ENCODE data around the gene GCK.
A peak's percentile ranks its signal among the peaks of the same experiment; 100 is the strongest.

GCK gene

DNA sequence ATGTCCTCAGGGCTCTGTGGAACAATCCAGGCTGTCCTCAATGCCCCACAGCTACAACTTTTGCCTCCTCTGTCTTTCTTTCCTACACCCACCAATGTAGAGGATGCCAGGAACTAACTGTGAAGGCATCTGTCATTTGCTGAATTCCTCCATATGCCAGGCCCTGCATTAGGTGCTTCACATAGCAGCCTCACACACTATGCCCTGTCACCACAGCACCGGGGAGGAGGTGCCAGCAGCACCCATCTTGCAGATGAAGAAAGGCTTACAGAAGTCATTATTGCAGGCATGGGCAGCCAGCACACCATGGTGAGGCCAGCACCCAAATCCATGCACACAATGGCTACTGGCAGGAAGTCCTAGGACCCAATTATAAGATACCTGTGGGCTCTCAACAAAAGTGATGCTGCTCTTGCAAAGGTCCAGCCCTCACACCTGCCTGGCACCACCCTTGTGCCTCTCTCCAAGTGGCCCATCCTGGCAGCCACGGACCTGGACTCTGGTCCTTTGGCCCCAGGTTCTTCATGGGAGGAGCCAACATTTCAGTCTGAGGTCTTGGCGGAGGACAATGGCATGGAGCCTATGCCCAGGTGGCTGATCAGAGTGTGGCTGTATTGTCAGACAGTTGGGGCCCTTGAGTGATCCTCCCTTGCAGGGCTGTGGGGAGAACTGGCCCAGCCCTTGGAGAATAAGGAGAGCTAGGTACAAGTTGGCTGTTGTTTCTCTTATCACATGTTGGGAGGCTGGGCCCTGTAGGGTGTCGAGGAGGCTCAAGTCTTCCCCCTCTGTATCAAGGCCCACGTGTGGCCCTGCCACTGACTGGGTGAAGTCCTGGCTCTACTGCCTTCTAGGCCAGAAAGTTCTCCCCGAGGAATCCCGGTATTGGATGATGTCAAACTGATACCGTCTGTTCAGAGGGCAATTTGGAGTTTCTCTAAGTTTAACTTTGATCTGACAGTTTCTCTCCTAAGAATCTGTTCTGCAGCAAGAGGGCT is 33.8 kb downstream of the GCK start:
- no peak for DNase-seq (ENCODE audit: low read depth, low spot score)

DNA sequence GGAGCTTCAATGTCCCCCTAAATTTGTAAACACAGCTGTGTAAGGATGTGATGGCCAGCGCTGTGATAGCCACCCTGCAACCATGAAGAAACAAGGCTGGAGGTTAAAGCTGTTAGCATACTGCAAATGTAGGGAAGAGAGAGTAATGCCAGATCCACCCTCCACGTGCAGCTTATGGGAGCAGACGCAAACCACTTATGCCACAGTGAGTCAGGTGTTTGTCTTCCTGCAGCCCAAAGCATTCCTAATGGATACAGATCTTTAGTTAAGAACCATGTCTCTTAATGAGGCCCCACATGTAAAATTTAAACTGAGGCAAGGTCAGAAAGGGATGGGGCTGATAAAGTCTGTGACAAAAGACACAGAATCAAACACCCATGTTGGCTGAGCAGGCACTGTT is 34.5 kb downstream of the GCK start:
- DNase-seq (ENCODE audit: low read depth, low spot score), result no peak

DNA sequence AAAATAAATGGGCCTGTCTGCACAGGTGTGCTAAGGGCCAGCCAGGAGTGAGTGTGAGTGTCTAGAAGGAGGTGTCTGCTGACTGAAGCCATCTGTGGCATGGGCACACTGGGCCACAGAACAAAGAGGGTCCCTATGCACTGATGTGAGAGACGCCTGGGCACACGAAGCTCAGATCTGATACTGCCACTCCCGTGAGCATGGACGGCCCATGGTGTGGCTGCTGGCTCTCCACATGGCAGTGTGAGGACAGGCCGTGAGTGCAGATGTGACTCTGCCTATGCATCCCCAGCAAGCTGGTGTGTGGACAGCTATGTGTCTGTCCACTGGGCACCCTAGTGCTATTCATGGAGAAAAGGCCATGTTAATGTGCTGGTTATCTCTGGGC is 35.3 kb downstream of the GCK start:
- no peak for DNase-seq (ENCODE audit: low read depth, low spot score)

DNA sequence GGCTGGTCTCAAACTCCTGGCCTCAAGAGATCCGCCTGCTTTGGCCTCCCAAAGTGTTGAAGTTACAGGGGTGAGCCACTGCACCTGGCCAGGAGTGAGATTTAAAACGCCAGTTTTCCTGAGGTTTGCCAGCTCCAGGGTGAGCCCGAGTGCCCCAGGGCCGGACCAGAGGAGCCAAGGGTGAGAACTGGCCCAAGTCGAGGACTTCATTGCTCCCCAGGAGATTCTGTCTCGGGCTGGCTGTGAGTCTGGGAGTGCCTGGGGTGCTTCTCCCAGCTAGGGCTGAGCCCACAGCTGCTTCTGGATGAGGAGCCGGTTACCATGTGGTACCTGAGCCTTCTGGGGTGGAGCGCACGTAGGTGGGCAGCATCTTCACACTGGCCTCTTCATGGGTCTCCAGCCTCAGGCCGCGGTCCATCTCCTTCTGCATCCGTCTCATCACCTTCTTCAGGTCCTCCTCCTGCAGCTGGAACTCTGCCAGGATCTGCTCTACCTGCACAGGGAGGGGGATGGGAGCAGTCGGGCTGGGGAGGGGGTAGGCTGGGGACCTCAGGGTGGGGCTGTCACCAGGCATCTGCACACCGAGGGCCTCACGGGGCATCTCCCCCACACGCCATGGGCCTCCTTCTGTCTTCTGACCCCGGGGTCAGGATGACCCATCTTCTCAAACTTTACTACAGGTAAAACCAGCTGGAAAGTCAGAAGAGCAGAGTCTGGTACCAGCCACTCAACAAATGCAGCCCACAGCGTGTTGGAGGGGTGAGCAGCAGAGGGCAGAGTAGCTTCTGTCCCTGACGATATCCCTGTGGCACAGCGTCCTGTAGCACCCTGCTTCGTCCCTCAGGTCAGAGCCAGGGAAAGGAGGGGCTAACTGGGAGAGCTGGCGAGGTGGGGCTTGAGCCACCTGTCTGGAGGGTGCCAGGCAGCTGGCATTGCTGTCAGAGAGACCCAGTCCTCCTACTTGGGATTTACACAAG is 36.0 kb downstream of the GCK start:
- no peak for DNase-seq (ENCODE audit: low read depth, low spot score)

DNA sequence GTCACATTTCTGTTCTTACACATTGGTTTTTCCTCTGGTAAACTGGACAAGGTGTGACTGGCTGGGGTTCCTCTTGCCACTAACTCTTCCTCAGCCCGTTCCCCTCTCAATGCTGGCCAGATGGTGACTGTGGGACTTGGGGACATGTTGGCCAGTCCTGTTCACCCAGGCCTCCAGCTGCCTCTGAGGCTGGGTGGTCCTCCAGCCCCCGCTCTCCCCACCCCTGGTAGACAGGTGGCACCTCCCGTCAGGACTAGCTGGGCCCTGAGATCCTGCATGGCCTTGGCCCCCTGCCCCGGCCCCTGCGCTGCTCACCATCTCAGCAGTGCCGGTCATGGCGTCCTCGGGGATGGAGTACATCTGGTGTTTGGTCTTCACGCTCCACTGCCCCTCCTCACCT is 37.3 kb downstream of the GCK start:
- DNase-seq (ENCODE audit: low read depth, low spot score), result no peak

DNA sequence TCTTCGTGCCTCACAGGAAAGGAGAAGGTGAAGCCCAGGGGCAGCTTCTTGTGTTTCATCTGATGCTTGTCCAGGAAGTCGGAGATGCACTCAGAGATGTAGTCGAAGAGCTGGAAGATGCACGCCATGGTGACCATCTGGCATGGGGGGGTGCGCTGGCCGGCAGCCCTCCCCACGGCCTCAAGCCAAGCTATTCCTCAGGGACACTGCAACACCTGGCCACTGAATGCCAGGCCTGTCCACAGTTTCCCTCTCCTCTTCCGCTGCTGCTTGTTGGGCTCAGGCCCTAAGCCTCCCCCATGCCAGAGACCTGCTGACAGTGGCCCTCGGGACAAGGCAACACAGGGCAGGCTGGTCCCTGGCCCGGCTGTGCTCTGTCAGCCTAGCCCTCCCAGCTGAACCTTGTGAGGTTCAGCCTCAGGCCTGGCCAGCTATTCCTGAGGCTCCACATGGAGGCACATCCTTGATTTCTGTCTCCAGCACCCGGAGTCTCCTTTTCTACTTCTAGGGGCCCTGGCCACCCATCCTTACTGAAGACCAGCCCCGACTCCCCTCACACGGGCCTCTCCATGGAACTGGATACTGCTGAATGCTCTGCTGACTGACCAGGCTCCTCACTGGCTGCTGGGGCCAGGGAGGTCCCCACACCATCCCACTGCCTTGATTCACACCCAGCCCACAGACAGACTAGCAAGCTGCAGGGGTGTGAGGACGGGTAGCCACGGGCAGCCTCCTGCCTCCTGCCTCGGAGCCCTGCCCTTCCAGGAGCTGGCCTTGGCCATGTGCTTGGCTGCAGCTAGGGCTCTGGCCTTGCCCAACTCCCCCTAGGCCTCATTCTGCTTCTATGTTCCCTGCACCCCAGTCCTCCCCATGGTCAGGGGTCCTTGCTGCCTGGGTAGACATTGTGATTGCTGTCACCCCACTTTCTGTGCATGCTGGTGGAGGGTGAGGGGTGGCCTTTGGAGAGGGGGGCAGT is 38.0 kb downstream of the GCK start:
- no peak for DNase-seq (ENCODE audit: low read depth, low spot score)

DNA sequence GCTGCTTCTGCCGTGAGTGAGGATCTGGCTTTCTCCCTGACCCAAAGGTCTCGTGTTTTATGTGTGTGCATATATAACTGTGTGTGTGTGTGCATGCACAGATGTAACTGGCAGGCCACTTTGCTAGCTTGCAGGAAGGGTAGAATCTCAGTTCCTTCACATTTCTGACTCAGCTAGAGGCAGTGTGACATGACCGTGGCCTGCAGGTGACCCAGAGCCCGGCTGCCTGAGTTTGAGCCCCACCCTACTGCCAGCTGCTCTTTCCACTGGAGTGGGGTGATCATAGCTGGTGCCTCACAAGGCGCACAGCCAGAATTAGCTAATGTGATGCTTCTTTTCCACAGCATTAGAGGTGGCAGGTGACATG is 38.8 kb downstream of the GCK start:
- no peak for DNase-seq (ENCODE audit: low read depth, low spot score)

DNA sequence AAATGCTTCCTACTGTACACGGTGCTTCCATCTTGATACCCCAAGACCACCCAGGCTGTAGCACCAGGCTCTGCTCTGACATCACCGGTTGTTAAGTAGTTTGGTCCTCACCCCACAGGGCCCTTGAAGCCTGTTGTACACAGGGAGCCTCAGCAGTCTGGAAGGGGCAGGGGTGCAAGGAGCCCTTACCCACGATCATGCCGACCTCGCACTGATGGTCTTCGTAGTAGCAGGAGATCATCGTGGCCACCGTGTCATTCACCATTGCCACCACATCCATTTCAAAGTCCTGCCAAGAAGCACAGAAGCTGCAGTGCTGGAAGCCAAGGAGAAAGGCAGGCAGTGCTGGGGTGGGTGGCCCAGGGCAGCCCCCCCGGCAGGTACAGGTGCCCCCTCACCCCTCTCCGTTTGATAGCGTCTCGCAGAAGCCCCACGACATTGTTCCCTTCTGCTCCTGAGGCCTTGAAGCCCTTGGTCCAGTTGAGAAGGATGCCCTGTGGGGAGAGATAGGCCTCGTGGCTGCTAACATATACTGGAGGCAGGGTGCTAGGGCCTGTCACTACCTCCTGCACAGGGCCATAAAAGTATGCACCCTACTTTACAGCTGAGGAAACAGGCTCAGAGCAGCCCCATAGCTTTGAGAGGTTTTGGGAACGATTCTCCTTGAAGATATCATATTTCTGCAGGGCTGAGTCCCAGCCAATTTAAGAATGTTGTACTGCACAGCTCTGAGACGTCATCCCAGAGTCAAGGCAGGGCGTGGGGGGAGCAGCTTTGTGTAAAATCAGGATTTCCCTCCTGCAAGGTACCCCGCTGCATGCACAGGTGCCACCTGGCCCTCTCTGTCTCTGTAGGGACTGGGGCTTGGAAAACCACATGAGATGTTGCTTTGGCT is 39.4 kb downstream of the GCK start:
- no peak for DNase-seq (ENCODE audit: low read depth, low spot score)

DNA sequence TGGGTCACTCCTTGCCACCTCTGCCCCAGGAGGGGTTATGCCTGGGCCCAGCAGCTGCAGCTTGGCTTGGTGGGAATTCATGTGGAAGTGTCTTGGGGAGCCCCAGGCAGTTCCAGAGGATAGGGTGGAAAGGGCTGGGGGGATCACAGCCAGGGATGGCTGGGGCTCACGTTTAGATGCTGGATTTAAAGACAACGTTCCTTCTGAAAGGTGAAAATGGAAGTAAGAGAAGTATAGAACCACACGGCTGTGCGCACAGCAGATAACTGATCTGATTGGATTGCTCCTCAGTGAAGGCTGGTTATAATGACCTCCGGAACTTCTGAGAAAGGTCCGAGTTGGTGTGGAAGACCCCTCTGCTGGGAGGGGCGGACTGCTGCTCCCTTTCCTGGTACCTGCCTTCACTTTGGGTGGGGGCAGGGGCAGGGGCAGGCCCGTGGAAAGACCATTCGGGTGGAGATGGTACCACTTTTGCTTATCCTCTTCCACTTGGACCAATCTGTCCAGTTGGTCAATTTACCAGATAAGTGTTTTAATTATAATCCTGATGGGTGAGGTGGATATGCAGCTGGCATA is 40.2 kb downstream of the GCK start:
- no peak for DNase-seq (ENCODE audit: low read depth, low spot score)

DNA sequence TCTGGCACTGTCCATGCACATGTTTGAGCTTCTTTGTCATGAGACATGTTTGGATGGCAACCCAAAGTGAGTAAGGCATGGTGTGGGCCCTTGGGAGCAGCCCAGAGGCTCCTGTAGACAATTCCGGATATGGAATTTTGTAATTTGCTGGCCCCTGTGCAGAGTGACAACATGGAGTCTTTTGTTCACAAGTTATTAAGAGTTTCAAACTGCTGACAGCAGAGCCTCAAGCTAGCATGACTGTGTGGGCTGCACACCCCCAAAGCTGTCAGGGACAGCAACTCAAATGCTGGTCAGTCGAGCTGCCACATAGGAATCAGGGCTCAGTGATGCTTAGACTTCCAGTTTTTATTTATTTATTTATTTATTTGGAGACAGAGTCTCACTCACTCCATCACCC is 41.1 kb downstream of the GCK start:
- DNase-seq (ENCODE audit: low read depth, low spot score), result no peak

DNA sequence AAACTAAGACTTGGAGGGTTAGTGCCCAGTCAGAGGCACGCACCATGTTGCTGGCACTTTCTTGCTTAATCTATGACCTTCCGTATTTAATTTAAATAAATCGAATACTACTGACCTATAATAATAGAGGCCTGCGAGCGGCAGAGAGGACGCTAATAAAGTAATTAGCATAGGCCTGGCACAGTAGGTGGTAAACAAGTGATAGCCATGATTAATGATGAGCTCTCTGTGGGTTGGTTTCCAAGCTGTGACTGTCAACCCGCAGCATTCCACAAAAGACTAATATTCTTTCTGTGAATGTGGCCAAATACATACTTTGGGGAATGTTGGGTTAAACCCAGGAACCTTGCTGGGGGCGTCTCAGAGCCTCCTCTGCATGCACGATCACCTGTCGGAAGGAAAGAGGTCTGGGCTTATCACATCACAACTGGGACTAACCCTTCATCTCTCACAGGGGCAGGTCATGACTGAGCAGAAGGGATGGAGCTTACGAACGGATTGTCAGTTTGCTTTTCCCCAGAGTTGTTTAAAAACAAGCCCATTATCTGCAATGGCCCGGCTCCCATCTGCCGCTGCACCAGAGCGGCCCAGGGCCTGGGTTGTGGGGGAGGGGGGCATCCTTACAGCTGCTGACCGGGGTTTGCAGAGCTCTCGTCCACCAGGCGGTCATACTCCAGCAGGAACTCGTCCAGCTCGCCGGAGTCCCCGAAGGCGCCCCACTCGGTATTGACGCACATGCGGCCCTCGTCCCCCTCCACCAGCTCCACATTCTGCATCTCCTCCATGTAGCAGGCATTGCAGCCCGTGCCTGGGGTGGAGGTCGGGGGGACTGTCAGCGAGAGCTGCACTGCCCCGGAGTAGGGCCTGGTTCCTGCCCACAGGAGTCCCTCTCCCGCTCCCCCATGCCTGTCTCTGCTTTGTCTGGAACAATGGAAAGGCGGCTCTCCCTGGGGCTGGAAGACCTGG is 41.9 kb downstream of the GCK start:
- no peak for DNase-seq (ENCODE audit: low read depth, low spot score)

DNA sequence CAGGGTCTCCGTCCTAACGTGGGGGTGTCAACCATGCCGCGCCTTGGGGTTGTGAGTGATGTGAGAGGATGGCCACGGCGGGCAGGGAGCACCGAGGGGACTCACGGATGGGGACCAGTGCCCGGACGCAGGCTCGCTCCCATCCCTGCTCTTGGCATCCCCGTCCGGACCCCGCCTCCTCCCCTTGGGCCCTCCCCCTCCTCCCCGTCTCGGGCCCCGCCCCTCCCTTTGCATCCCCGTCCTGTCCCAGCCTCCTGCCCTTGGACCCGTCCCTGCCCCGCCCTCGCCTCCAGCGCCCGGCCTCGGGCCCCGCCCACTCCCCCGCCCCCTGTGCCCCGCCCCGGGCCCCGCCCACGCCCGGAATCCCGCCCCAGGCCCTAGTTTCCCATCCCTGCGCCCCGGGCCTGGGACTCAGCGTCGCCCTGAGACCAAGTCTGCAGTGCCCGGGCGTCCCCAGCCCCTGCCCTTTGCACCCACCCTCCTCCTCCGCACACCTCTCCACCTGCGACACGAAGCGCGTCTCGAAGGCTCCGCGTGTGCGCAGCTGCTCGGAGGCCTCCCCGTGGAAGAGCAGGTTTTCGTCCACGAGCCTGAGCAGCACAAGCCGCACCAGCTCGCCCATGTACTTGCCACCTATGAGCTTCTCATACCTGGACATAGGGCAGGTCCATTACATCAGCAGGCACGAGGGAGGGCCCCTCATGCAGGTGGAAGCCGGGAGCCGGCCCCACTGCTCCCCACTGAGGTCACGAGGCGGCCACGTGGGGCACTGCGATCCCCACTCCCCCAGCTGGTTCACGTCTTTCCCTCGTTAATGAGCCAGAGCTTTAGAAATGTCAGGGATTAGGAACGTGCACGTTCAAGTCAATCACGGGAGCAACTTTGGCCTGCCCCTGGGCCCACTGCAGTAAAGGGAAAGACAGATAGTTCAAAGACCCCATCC is 43.0 kb downstream of the GCK start:
- DNase-seq (ENCODE audit: low read depth, low spot score), result peak; percentile 38

DNA sequence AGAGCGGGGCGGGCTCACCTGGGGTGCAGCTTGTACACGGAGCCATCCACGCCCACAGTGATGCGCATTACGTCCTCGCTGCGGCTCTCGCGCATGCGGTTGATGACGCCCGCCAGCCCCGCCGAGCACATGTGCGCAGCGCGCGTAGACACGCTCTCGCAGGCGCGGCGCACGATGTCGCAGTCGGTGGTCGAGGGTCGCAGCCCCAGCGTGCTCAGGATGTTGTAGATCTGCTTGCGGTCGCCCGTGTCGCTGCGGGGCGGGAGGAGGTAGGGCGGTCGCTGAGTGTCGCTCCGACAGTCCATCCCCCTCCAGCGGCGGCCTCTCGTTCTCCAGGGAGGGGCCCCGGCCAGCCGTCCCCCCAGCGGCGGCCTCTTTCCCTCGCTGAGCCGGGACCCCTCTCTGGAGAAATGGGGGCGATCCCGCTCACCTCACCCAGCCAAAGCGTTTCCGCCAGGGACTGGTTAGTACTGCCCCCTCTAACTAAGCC is 43.7 kb downstream of the GCK start:
- DNase-seq (ENCODE audit: low read depth, low spot score), result peak; percentile 34

DNA sequence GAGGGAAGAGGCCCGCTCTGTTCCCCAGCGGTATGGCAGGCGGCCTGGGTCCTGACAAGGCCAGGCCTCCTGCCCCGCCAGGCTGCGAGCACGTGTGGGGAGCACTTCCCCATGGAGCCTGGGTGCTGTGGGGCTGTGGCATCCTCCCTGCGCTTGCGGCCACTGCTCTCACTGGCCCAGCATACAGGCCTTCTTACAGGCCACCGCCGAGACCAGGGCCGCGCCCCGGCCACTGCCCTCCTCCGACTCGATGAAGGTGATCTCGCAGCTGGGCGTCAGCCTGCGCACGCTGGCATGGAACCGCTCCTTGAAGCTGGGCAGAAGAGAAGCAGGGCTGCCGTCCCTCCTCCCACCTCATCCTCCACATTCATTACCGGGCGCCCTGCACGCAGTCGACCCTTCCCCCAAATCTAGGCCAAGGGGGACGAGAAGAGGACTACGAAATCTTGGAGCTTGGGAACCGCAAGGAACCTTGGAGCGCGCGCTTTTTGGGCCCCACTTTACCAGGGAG is 44.2 kb downstream of the GCK start:
- DNase-seq (ENCODE audit: low read depth, low spot score), result no peak

DNA sequence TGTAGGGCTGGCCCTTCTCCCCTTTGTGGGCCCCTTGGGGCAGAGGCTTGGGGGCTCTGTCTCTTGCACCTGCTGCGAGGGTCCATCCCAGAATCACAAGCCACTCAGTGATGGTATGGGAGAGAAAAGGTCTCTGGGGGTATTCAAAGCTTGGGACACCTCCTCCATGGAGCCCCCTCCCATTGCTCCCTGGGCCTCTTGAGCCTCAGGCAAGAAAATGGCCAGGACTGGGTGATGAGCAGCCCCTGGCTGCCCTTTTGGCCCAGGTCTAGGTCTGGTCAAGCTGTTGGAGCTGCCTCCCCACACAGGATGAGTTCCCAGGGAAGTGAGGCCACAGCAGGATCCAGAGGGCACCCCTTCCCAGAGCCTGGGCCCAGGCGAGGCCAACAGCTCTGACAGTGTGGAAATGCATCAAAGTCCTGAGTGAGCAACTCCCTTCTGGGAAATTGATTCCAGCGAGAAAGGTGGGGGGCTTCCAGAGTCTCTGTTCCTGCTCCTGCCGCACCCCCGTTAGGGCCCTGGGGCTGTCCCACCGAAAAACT is 44.7 kb downstream of the GCK start:
- DNase-seq (ENCODE audit: low read depth, low spot score), result no peak

DNA sequence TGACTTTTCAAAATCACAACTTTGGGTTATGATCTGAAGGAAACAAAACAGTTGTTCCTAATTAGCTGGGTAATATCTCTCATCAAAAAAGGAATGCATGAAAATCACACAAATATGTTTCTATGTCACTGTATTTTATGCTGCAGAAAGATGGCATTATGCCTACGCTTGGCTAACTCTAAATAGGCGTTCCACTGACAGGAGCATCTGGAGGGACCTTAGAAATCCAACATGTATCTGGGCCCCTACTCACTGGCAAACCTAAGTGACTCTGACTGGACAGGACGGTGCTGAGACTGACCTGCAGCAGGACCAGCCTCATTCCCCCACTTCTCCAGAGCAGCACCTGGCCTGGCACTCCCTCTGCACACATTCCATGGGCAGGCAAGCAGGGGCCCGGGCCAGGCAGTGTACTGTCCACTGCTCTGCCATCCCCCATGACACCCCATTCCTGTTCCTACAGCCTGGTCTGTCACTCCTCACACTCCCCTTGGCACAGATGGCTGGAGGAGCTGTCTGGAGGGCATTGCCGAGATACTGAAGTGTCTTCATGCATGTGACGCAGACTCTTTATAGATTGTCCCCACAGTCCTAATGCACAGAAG is 45.5 kb downstream of the GCK start:
- no peak for DNase-seq (ENCODE audit: low read depth, low spot score)

Measured in activated naive CD8-positive, alpha-beta T cell treated with anti-CD3 and anti-CD28 coated beads, Interleukin-2, amount 50 U/mL, for 16 hours (primary cell).